Bronchial epithelial cell (primary cell): ENCODE measurements around the gene HOXB7. TPM values are rescaled to one million over a fixed set of nuclear protein-coding genes. Genes with fewer than 3 reads are reported as not detected.

Source experiments
- DNase-seq: peaks from one replicate; pipeline ENCODE4 v3.0.0-alpha.2; 2010; ENCODE audit warnings: low read depth
- FAIRE-seq: peaks from 2 replicates; lab custom pipeline; 2011; peaks lifted over from hg19 to GRCh38; lab: Jason Lieb, UNC
- H3K27me3 ChIP-seq: 2 replicates; pipeline ENCODE4 v1.5.1; 2011; ENCODE audit warnings: low read length; ENCODE audit not compliant: control insufficient read depth, insufficient read depth
- H3K36me3 ChIP-seq: 2 replicates; pipeline ENCODE4 v1.5.1; 2011; ENCODE audit warnings: low read length; ENCODE audit not compliant: control insufficient read depth, insufficient read depth
- H3K4me3 ChIP-seq: 2 replicates; pipeline ENCODE4 v1.5.1; 2011; ENCODE audit warnings: mild to moderate bottlenecking, low read depth, low read length, control low read depth
- total RNA-seq: library from RNA; depleted of rRNA; stranded (reverse); fragments of >200 nt; gene quantifications from 2 replicates; pipeline ENCODE4 v1.2.1, GENCODE V29; 2014
- TF ChIP-seq, protein P1 (sequence below): IDR thresholded peaks from 2 replicates; pipeline ENCODE4 v1.5.1; 2011; ENCODE audit warnings: mild to moderate bottlenecking, moderate library complexity, low read length, control low read depth, inconsistent platforms; ENCODE audit not compliant: insufficient read depth, severe bottlenecking

HOXB7 gene
- total RNA-seq, 1 donor from 2014 or later, result not detected

DNA sequence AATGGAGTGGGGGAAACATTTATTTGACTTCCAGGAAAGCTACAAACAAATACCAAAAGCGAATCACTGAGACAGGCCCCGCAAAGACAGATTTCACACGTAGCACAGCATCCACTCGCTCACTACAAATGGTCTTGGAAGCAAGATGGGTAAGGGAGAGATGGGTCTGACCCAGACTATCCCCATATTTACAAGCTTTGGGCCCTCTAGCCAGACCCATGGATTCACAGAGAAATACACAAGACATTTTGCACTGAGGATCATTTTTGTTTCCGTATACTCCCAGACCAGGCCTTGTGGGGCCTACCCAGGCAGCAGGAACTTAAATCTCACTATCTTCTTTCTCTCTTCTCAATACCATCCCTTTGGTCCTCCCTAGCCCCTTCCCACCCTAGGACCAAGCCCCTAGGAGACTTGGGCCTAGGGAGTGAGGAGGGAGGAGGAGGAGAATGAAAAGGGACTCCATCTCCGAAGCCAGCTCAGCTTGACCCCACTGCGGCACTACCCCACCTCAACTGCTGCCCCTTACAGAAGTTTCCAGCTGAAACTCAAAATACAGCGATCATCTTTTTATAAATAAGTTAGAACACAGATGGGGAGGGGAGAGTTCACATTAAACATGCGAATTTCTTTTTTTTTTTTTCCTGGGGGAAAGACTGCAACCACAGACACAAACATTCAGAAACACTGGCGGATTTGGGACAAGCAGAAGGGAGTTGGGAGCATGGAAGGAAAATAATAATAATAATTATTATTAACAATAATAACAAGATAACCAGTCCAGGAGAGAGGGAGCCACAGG lies 19.4 kb downstream of the HOXB7 start:
- Histone ChIP-seq H3K36me3 (no peaks in the 10 kb centered on the region), H3K4me3 (no peak overlapping the region), H3K27me3 (peaks cover 84% of the 10 kb centered on the region)
- no peak for DNase-seq
- TF ChIP-seq, protein P1, sequence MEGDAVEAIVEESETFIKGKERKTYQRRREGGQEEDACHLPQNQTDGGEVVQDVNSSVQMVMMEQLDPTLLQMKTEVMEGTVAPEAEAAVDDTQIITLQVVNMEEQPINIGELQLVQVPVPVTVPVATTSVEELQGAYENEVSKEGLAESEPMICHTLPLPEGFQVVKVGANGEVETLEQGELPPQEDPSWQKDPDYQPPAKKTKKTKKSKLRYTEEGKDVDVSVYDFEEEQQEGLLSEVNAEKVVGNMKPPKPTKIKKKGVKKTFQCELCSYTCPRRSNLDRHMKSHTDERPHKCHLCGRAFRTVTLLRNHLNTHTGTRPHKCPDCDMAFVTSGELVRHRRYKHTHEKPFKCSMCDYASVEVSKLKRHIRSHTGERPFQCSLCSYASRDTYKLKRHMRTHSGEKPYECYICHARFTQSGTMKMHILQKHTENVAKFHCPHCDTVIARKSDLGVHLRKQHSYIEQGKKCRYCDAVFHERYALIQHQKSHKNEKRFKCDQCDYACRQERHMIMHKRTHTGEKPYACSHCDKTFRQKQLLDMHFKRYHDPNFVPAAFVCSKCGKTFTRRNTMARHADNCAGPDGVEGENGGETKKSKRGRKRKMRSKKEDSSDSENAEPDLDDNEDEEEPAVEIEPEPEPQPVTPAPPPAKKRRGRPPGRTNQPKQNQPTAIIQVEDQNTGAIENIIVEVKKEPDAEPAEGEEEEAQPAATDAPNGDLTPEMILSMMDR, result no peak
- FAIRE-seq, result no peak

DNA sequence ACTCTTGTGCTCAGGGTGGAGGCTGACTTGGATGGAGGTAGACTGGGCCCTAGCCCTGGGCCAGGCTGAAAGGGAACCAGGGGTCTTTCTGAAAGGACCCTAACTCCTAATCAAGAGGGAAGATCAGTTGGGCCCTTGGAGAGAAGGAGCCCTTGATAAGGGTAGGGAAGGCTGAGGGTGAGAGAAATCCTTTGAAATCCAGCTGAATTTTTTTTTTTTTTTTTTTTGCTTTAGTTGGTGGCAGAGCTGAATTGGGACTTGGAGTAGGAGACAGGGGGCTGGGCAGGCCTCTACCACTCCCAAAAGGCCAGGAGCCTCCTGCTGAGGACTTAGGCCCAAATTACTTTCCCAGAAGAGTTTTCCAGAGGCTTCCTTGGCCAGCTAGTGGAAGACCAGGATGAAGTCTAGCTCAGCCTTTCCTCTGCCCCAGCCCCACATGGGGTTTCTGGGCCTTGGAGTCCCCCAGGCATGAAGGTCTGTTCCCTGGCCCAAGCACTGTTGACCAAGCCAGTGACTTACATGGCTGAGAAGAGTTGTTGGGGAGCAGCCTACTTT lies 20.1 kb downstream of the HOXB7 start:
- TF ChIP-seq, protein P1, result no peak
- DNase-seq, result no peak
- H3K4me3 ChIP-seq, result no peak overlapping the region
- H3K27me3 ChIP-seq, result peaks cover 84% of the 10 kb centered on the region
- H3K36me3 ChIP-seq, result no peaks in the 10 kb centered on the region
- no peak for FAIRE-seq

DNA sequence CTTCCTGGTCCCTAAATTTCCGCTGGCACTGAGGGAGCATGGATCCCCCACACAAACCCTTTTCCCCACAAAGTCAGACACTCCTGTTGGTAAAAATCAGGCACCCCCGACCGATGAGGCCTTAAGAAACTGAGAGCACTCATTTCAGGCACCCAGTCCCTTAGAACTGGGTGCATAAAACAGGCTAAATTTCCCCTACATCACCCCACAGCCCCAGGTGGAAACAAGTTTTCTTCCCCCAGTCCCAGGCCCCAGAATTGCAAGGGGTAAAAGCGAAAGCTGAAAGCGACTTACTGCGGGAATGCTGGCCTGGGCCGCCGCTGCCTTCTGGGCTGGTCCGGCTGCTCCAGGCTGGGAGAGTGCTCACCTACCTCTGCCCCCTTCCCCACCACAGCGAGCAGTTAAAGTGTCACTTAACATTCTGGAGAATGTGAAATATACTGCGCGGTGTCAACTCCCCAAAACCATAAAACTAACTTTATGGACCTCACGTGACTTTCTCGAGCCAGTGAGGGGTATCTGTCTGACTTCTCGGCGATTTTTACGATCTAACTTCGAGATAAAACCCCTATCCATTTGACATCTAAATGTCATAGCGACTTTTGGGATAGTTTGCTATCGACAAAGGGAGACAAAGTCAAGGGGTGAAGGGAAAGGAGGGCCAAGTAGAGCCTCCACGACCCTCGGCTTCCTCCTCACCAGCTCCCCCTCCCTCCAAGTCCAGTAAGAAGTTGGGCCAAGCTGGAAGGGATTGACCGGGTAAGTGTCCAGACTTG lies 20.8 kb downstream of the HOXB7 start, which contains the start of gene HOXB3:
HOXB3 (minus strand) TSS at position 411 of the 776 bp plus-strand sequence. CDS start 37,767 bp downstream, outside the sequence.
- no peaks in the 10 kb centered on the region for H3K36me3 ChIP-seq
- DNase-seq (no peak), FAIRE-seq (no peak)
- TF ChIP-seq, protein P1, result no peak
- peaks cover 82% of the 10 kb centered on the region for H3K27me3 ChIP-seq
- no peak within 1 kb of the TSS for H3K4me3 ChIP-seq

DNA sequence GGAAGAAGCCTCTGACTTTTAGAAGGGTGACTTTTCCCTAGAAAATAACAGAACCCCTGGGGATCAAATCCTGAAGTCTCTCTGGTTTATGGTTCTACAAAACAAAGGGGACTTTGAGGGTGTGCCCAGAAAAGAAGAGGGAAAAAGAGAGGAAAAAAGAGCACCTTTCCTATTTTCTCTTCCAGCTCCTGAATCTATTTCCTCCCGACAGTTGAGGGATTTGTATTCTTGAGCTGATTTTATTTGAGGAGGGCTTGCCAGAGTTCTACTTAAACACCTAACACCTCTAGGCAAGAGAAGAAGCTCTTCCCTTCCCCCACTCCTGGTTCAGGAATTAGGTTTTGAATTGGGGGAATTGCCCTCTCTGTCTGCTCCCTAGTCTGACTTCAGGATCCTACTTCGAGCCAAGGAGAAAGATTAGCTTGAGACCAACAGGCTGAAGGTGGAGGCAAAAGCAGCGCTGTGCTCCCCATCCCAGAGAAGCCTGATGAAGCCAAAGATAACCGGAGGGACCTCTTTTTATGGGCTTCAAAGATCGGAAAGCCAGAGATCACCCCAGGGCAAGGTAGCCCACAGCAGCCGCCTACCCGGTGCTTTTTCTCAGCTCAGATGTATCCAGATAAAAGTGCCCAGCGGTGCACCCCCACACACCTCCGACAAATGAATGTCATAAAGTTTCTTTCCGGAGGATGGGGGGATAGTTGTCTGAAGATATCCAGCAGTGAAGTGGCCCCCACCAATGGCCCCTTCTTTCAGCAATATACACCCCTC lies 21.6 kb downstream of the HOXB7 start:
- TF ChIP-seq, protein P1, result no peak
- DNase-seq, result no peak
- no peak for FAIRE-seq
- no peak overlapping the region for H3K4me3 ChIP-seq
- no peaks in the 10 kb centered on the region for H3K36me3 ChIP-seq
- peaks cover 79% of the 10 kb centered on the region for H3K27me3 ChIP-seq

DNA sequence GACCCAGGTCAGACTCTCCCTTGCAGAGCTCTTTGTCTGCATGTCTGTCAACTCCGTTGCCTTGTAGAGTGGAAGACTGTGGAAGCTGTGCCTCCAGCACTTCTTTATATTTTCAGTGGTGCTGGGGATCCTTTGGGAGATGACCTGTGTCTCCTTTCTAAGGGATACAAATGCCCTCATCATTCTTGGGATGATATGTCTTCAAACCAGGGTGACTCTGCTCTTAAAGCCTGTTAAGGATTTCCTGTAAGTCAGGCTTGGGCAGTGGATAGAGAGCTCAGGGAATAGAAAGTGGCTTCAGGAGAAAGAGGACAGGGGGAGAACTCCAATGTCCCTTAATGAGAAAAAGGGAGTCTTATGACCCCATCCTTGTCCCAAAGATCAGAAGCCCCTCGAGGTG lies 22.3 kb downstream of the HOXB7 start:
- H3K27me3 ChIP-seq, result peaks cover 81% of the 10 kb centered on the region
- no peaks in the 10 kb centered on the region for H3K36me3 ChIP-seq
- no peak overlapping the region for H3K4me3 ChIP-seq
- TF ChIP-seq, protein P1, result no peak
- FAIRE-seq (no peak), DNase-seq (no peak)
